ENCODE measurements around the gene CC2D1B.

The CC2D1B gene

GRCh38 chr1:52305417-52306226 lies 60.4 kb downstream of the CC2D1B start:
- no peak for DNase-seq
